H1 (cell line): ENCODE data around the gene ACACA. TPM values are rescaled to one million over a fixed set of nuclear protein-coding genes. Genes with fewer than 3 reads are reported as not detected.

Experiments used
- CBX5 ChIP-seq: fragments of 300-800, 300-1000 bp; sonication (generic); IDR thresholded peaks from 2 replicates; pipeline ENCODE4 v1.7.1; 2016; ENCODE audit warnings: antibody characterized with exemption, low read length, low read depth
- CHD2 ChIP-seq: IDR thresholded peaks from 2 replicates; pipeline ENCODE4 v1.6.1; 2012; ENCODE audit warnings: low read length, improper control_type of control experiment
- POLR2AphosphoS5 ChIP-seq: IDR thresholded peaks from 2 replicates; pipeline ENCODE4 v1.6.1; 2011; ENCODE audit warnings: low read depth, low read length
- polyA plus RNA-seq, 7 experiments: library from polyadenylated mRNA; depleted of rRNA in 3 of 7; stranded (reverse) in 5 of 7; unstranded in 2 of 7; fragments of >200 nt in 5 of 7; fragments of 200-250 nt in 2 of 7; gene quantifications; 1 replicate in 5 of 7; 2 replicates in 1 of 7; 4 replicates in 1 of 7; pipeline versions ENCODE4 v1.2.1 to v1.2.3, GENCODE V29; 2011 to 2013; ENCODE audit warnings: missing spikeins in 2 of 7, mixed read lengths in 2 of 7
- total RNA-seq: library from RNA; stranded (reverse); fragmentation: NEBNext Ultra II Directional; extraction: Animal tissue kit (Norgen Biotek cat#: 25700); gene quantifications from 2 replicates; pipeline ENCODE4 v1.2.1, GENCODE V29; 2021
- TF ChIP-seq, protein P1 (sequence below): IDR thresholded peaks from 2 replicates; pipeline ENCODE4 v1.6.1; 2011; ENCODE audit warnings: low read depth, mild to moderate bottlenecking, low read length; ENCODE audit not compliant: insufficient read depth

The ACACA gene
- total and polyA plus RNA-seq, 2 of the 8 experiments (the other 6 are each of a cell fraction or from before 2014, with no cell fraction given): 74.0 to 160 TPM

DNA sequence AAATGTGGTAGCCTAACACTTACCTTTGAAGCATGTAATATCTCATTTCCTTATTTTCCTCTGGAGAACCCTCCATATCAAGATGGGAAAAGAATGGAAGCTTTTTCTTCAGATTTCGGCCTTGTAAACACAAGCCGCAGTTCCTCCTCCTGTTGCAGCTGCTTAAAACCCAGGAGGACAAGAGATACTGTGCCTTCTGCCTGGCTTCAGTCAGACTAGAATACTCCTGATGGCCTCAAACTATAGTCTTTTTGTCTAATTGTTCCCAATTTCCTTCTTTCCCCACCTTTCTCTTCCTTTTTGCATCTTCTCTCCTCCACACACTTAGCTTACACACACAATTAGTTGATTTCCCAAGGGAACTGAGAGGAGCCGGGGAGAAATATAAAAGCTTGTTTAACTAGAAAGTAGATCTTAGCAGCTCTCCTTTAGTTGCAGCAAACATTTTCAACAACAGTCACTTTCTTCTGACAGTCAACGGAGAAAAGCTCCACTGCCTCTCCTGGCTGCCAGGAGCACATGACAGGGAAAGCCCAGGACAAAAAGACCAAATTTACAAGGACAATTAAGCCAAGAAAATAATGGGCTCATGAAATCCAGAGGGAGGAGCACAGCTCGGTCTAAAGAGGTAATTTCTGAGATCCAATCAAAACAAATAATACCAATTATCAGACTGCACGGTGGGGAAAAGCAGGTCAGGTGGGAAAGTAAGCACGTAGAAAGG is 107.2 kb downstream of the ACACA start (continued):
- TF ChIP-seq, protein P1, sequence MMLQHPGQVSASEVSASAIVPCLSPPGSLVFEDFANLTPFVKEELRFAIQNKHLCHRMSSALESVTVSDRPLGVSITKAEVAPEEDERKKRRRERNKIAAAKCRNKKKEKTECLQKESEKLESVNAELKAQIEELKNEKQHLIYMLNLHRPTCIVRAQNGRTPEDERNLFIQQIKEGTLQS: no peak
- TF ChIP-seq CBX5: no peak
- TF ChIP-seq CHD2: no peak
- no peak for TF ChIP-seq POLR2AphosphoS5
